Spinal cord (tissue), 10 donors: ENCODE data around the gene FUT2. TPM values are rescaled to one million over a fixed set of nuclear protein-coding genes. Genes with fewer than 3 reads are reported as not detected.

Experiments
- DNase-seq, 6 donors: peaks; one replicate each; pipeline versions ENCODE4 v3.0.0 to v3.0.0-alpha.2; 2013 to 2015; ENCODE audit warnings: low spot score in 6 of 6, low read depth in 4 of 6
- H3K27ac ChIP-seq: one replicate; pipeline ENCODE4 v1.5.1; 2013; ENCODE audit warnings: low read depth, low read length, control low read depth
- H3K27me3 ChIP-seq: one replicate; pipeline ENCODE4 v1.6.1; 2013; ENCODE audit warnings: low read length; ENCODE audit not compliant: control insufficient read depth, insufficient read depth
- H3K36me3 ChIP-seq: one replicate; pipeline ENCODE4 v1.6.1; 2013; ENCODE audit warnings: low read length; ENCODE audit not compliant: control insufficient read depth, insufficient read depth
- H3K4me1 ChIP-seq: one replicate; pipeline ENCODE4 v1.6.1; 2013; ENCODE audit warnings: low read length; ENCODE audit not compliant: control insufficient read depth, insufficient read depth
- H3K4me3 ChIP-seq: one replicate; pipeline ENCODE4 v1.5.1; 2013; ENCODE audit warnings: low read depth, low read length, control low read depth
- H3K9me3 ChIP-seq: one replicate; pipeline ENCODE4 v1.6.1; 2013; ENCODE audit warnings: low read length; ENCODE audit not compliant: control insufficient read depth, insufficient read depth
- WGBS: methylation state at CpG from one replicate; pipeline ENCODE4 v1.1.5; 2013; ENCODE audit warnings: missing lambda C conversion rate; ENCODE audit not compliant: insufficient coverage; 5-methylcytosine and 5-hydroxymethylcytosine counted together
- polyA plus RNA-seq, 2 donors: library from polyadenylated mRNA; unstranded; fragments of 120-200 nt; gene quantifications; one replicate each; pipeline ENCODE4 v1.2.1, GENCODE V29; 2013; ENCODE audit not compliant: insufficient read length in 2 of 2
- total RNA-seq, 2 donors: library from RNA; depleted of rRNA in 1 of 2; stranded (reverse); fragments of 120-200 nt in 1 of 2; fragments of >200 nt in 1 of 2; gene quantifications; one replicate each; pipeline versions ENCODE4 v1.2.3 to v1.2.4, GENCODE V29; 2013 to 2014
- donor health status: healthy.

Gene FUT2
- total and polyA plus RNA-seq, 4 donors: 2.1 to 6.7 TPM; not detected in 2

DNA sequence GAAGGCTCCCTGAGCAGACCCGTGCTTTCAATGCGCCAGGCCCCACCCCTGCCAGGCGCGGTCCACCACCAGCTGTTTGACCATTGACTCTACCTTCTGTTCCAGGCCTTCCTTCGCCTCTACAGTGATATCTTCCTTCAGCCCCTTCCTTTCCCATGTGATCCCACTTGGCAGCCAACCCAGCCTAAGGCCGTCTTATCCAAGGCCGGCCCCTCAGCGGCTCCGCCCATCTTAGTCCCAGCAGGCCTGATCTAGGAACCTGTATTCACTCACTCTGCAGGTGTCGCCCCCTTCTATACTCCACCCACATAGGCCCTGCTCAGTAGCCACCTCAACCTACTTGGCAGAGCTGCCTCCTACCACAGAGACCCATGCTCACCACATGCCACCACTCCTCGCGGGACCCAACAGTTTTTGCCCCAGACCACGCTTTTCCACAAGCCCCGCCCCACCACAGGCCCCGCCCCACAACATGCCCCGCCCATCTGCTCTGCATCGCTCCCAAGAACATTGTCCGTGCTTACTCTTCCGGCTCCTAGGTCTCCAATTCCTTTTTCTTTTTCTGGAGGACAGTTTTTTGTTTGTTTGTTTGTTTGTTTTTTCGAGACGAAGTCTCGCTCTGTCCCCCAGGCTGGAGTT lies 41.7 kb downstream of the FUT2 start:
- peaks cover 36% of the 10 kb centered on the region for H3K4me1 ChIP-seq
- H3K9me3 ChIP-seq: no peaks in the 10 kb centered on the region
- DNase-seq: no peak
- H3K36me3 ChIP-seq: peaks cover 3% of the 10 kb centered on the region
- no peak overlapping the region for H3K27ac ChIP-seq
- H3K4me3 ChIP-seq: no peak overlapping the region
- peaks cover 12% of the 10 kb centered on the region for H3K27me3 ChIP-seq
- 50% methylated on average over 13 of the region's 22 CpGs for WGBS

DNA sequence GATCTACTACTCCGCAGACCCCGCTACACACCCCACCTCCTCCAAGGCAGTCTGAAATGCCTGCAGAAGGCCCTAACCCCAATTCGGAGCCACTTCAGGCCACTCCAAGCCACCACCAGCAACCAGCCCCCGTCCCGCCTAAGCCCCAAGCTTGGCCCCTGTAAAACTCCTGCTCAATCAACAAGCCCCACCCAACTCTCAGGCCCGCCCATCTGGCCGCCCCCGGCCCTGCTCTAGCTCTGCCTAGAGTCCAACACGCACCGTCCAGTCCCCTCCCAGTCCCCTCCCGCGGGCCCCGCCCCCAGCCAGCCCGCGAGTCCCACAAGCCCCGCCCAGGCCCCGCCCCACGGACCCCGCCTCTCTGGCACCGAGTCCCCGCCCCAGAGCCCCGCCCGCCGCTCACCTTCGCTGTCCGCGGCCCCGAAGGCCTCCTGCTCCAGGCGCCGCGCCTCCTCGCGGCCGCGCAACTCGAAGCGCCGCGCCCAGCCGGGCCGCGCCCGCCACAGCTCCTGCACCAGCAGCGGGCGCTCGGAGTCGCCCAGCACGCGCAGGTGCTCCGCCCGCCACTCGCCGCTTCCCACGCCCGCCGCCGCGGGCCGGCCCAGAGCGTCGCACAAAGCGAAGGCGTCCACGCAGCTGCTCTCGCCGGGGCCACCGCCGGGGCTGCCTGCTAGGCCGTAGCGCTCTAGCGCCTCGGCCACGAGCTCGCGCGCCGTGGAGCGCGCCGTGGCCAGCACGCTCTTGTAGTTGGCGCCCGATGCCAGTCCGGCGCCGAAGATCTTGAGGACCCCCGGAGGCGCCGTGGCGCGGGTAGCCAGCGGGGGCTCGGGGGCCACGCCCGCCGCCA lies 43.0 kb downstream of the FUT2 start:
- peak in 5 of 6 donors; percentile 55 to 95 (median 78) for DNase-seq
- Histone ChIP-seq H3K27me3 (peaks cover 12% of the 10 kb centered on the region), H3K4me3 (peak overlapping the region; percentile 36), H3K36me3 (peaks cover 3% of the 10 kb centered on the region), H3K9me3 (no peaks in the 10 kb centered on the region), H3K27ac (no peak overlapping the region), H3K4me1 (peaks cover 36% of the 10 kb centered on the region)
- under 1% methylated on average over 94 of the region's 96 CpGs for WGBS

DNA sequence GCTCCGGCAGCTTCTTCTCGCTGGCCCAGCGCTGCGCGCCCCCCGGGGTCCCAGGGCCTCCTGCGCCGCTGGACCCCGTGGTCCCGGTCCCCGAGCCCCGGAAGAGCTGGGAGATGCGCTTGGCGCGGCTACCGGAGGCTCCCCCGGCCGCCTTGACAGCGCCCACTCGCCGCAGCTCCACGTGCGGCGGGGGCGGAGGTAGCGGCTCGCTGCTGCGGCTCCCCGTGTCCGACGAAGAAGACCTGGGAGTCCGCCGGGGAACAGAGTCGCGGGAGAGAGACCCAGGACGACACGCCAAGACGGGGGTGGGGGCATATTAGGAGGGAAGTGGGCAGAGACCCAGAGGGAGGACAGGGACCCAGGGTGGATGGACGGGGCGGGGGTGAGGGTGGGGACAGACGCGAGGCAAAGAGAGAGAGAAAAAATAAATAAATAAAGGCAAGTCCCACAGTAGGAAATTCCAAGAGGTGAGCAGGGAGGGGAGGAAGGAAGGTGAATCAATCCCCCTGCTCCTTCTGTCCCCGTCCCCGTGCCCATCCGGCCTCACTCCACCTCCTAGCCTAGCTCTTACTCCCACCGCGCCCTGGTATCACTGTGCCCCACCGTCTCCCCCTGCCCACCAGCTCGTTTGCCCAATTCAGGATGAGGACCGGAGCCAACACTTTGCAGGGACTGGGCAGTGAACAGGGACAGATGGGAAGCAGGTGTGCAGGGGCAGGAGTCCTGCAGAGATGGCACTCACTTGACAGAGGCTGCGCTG lies 43.8 kb downstream of the FUT2 start:
- H3K4me3 ChIP-seq: peak overlapping the region; percentile 27
- H3K27me3 ChIP-seq: peaks cover 12% of the 10 kb centered on the region
- DNase-seq: peak in 2 of 6 donors; percentile 18 to 34
- peak overlapping the region; percentile 19 for H3K27ac ChIP-seq
- H3K36me3 ChIP-seq: peaks cover 3% of the 10 kb centered on the region
- H3K9me3 ChIP-seq: no peaks in the 10 kb centered on the region
- 3% methylated on average over 45 of the region's 51 CpGs for WGBS
- peaks cover 36% of the 10 kb centered on the region for H3K4me1 ChIP-seq

DNA sequence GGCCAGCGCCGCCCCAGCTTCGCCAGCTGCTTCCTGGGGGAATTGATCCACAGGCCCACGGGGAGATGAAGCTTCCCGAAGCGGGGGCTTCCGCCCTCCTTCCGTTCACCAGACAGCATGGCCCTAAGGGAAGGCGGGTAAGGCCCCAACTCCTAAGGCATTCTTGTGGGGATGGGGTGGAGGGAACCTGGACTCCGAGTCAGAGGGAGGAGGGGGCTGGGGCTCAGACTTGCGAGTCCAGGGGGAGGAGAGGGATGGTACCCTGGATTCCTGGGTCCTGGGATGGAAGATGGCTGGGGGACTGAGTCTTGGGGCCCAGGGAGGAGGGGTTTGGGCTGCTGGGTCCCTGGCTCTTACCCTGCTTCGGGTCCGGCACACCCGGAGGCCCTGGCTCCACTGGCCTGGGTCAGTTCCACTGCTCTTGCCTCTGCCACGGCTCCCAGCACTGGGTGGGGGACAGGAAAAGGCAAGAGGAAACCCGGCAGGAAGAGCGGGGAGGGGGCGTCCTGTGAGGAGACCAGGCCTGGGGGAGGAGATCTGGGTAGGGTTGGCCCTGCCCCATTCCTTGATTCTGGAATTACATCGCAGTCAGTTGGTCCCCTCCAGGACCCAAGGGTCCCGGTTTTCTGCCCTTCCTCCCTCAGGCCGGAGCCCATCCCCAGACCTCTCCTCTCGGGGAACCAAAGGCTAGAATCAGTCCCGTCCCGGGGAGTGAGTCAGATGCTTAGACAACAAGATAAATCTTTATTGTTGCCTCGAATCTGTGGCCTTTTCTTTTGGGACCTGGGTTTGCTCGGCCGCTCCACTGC lies 44.6 kb downstream of the FUT2 start, which contains the start of gene RASIP1:
TSS of gene RASIP1 (minus strand) at position 447 of the 809 bp plus-strand sequence. CDS start at position 119, 328 bp downstream.
- Histone ChIP-seq H3K27me3 (peaks cover 8% of the 10 kb centered on the region), H3K9me3 (no peaks in the 10 kb centered on the region), H3K27ac (peak within 1 kb of the TSS; percentile 19), H3K36me3 (peaks cover under 1% of the 10 kb centered on the region), H3K4me1 (peaks cover 31% of the 10 kb centered on the region), H3K4me3 (peak within 1 kb of the TSS; percentile 27)
- 57% methylated on average over 18 of the region's 27 CpGs for WGBS
- no peak for DNase-seq

DNA sequence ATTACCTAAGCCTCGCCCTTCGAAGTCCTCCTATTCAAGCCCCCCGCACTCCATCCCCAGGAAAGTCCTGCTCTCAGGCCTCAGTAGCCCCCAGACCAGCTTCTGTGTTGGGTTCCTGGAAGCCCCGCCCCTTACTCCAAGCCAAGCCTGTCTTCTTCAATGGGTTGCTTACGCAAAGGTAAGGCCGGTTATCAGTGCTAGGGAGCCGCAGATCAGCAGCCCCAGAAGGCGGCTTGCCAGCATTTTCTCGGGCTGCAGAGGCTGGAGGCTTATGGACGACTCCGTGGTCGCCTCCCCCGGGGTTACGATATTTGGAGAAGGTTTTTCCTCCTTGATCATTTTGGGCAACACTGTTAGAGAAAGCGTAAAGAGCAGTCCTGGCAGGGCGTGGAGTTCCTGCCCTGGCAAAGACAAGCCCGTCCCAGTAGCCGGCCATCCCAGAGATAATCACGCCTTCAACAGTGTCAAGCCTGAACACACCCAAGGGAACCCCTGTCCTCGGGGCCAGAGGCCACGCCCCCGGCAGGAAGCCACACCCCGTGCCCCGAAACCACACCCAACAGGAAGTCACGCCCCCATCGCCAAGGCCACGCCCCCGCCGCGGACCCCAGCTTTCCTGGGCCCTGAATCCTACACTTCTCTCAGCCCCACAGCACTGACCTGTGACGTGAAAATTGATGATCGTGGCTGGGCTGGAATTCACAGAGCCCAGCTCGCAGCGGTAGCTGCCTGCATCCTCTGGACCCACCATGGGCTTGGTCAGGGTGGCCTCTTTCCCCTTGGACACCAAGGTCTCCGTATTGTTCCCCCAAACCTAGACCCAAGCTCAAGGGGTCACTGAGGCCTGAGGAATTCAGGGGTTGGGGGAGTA lies 45.6 kb downstream of the FUT2 start:
- no peak for DNase-seq
- Histone ChIP-seq H3K9me3 (no peaks in the 10 kb centered on the region), H3K4me3 (no peak overlapping the region), H3K4me1 (peaks cover 35% of the 10 kb centered on the region), H3K27ac (peak overlapping the region; percentile 19), H3K27me3 (peaks cover 18% of the 10 kb centered on the region), H3K36me3 (no peaks in the 10 kb centered on the region)
- WGBS: 48% methylated on average over 23 of the region's 35 CpGs

DNA sequence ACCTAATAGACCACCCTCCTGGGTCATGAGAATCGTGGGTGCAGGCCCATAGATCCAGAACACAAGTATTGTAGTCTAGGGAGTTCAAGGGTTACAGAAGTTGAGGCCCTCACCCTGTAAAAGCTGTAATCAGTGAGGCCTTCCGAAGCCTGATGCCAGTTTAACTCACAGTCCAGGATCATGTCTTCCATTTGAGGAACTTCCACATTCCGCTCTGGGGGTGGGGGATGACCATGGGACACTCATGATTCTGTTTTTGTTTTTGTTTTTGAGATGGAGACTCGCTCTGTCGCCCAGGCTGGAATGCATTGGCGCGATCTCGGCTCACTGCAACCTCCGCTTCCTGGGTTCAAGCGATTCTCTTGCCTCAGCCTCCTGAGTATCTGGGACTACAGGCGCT lies 46.3 kb downstream of the FUT2 start:
- H3K27me3 ChIP-seq: peaks cover 23% of the 10 kb centered on the region
- no peak overlapping the region for H3K4me3 ChIP-seq
- no peak overlapping the region for H3K27ac ChIP-seq
- peaks cover 38% of the 10 kb centered on the region for H3K4me1 ChIP-seq
- WGBS: 100% methylated on average over 2 of the region's 11 CpGs
- no peaks in the 10 kb centered on the region for H3K9me3 ChIP-seq
- no peaks in the 10 kb centered on the region for H3K36me3 ChIP-seq
- DNase-seq: no peak

DNA sequence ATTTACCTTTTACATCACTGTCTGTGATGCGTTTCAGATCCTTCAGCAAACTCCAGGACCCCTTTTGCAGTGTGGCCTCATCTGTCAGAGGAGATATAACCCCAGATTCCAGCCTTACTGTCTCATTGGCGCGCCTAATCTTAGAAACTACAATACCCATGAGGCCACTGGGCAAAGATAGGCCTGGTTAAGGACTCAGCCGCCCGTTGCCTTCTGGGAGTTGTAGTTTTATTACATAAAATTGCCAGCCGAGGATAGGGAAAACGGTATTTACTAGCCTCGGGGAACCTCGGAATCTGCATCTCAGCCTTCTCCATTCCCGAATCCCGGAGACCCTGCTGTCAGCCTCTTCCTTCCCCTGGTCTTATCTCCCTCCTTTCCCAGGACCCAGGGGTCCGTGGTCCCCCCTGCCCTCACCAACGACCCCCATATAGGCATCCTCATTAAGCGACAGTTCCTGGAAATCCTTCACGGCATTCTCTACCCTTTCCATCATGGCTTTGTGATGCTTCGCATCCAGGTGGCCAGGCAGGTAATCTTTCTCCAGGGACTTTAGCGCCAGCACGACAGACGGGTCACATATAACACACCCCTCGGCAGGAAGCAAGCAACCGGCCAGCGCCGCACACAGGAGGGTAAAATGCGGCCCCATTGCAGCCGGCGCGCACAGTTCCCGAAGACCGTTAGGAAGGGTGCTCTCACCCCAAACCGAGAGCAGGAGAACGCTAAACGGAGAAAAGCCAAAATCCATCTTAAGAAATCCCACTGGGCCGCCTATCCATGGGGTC lies 49.6 kb downstream of the FUT2 start:
- H3K4me1 ChIP-seq: peaks cover 26% of the 10 kb centered on the region
- no peak overlapping the region for H3K27ac ChIP-seq
- no peaks in the 10 kb centered on the region for H3K9me3 ChIP-seq
- H3K4me3 ChIP-seq: no peak overlapping the region
- 17% methylated on average over 28 of the region's 33 CpGs for WGBS
- H3K27me3 ChIP-seq: peaks cover 21% of the 10 kb centered on the region
- H3K36me3 ChIP-seq: peaks cover 3% of the 10 kb centered on the region
- peak in 3 of 6 donors; percentile 43 to 93 (median 84) for DNase-seq

DNA sequence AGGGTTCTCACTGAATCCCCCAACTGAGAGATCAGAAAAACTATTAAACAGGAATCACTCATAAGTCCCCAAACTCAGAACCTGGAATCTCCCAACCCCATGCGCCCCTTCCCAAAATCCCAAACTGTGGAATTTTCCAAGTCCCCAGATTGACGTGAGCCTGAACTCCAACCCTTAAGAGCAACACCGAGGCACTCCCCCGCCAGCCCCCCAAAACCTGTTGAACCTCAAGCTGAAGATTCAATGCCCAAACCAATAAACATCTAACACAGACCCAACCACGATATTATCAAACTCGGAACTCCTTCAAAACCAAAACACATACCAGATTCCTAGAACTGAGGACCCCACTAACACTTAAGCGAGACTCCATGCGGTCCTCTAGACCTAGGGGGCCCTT lies 50.3 kb downstream of the FUT2 start:
- Histone ChIP-seq H3K4me3 (no peak overlapping the region), H3K36me3 (peaks cover 8% of the 10 kb centered on the region), H3K27ac (no peak overlapping the region), H3K4me1 (peaks cover 19% of the 10 kb centered on the region), H3K27me3 (peaks cover 24% of the 10 kb centered on the region), H3K9me3 (no peaks in the 10 kb centered on the region)
- DNase-seq: no peak
- 49% methylated on average over 8 of the region's 8 CpGs for WGBS
